ENCODE measurements around the gene SLC35D1. TPM values are rescaled to one million over a fixed set of nuclear protein-coding genes. Genes with fewer than 3 reads are reported as not detected.

SLC35D1 gene
- total RNA-seq, 2 donors from 2014 or later: 77.5 to 82.7 TPM

Other genes starting within 250 kb of the SLC35D1 start
- gene DNAI4, start 129.3 kb downstream of the SLC35D1 start, total RNA-seq: 10 to 100 TPM; 12.0 to 27.2 TPM
- 10 to 100 TPM; 64.6 to 86.4 TPM for gene MIER1, start 129.2 kb downstream of the SLC35D1 start, total RNA-seq
- gene C1orf141, start 80.8 kb upstream of the SLC35D1 start, total RNA-seq: not detected
- 1 to 10 TPM; 2.0 TPM for gene IL23R, start 112.3 kb upstream of the SLC35D1 start, total RNA-seq

Data from left colon (tissue), 2 donors.